22Rv1 (cell line): ENCODE measurements around the gene EIF1.

Experiments used
- H3K27ac ChIP-seq: fragments of 450-650 bp; 2 replicates; pipeline ENCODE4 v1.5.1; 2017
- ZFX ChIP-seq: fragments of 450-650 bp; IDR thresholded peaks from 2 replicates; pipeline ENCODE4 v1.6.1; 2017; ENCODE audit warnings: antibody characterized with exemption, borderline replicate concordance
- TF ChIP-seq, protein P1 (sequence below): fragments of 450-650 bp; IDR thresholded peaks from 2 replicates; pipeline ENCODE4 v1.5.1; 2017; ENCODE audit warnings: mild to moderate bottlenecking

Gene EIF1

DNA sequence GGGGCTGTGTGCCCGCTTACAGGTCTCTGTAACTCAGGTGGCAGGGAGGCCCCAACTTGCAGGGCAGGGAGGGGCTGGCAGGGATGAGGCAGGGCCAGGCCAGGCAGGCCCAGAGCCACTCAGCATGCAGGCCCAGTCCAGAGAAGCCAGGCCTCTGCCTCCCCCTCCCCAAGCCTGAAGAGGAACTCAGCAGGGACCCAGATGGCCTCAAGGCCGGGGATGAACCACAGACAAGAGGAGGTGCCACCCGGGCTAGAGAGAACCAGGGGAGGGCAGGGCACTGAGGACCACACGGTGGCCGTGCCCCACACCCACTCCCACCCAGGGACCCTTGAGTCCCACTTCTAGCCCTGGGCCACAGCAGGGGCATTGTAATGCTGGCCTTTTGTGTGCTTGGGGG, 29.8 kb upstream of the EIF1 start:
- no peak for TF ChIP-seq ZFX
- TF ChIP-seq, protein P1, sequence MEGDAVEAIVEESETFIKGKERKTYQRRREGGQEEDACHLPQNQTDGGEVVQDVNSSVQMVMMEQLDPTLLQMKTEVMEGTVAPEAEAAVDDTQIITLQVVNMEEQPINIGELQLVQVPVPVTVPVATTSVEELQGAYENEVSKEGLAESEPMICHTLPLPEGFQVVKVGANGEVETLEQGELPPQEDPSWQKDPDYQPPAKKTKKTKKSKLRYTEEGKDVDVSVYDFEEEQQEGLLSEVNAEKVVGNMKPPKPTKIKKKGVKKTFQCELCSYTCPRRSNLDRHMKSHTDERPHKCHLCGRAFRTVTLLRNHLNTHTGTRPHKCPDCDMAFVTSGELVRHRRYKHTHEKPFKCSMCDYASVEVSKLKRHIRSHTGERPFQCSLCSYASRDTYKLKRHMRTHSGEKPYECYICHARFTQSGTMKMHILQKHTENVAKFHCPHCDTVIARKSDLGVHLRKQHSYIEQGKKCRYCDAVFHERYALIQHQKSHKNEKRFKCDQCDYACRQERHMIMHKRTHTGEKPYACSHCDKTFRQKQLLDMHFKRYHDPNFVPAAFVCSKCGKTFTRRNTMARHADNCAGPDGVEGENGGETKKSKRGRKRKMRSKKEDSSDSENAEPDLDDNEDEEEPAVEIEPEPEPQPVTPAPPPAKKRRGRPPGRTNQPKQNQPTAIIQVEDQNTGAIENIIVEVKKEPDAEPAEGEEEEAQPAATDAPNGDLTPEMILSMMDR: no peak
- H3K27ac ChIP-seq: no peak overlapping the region

DNA sequence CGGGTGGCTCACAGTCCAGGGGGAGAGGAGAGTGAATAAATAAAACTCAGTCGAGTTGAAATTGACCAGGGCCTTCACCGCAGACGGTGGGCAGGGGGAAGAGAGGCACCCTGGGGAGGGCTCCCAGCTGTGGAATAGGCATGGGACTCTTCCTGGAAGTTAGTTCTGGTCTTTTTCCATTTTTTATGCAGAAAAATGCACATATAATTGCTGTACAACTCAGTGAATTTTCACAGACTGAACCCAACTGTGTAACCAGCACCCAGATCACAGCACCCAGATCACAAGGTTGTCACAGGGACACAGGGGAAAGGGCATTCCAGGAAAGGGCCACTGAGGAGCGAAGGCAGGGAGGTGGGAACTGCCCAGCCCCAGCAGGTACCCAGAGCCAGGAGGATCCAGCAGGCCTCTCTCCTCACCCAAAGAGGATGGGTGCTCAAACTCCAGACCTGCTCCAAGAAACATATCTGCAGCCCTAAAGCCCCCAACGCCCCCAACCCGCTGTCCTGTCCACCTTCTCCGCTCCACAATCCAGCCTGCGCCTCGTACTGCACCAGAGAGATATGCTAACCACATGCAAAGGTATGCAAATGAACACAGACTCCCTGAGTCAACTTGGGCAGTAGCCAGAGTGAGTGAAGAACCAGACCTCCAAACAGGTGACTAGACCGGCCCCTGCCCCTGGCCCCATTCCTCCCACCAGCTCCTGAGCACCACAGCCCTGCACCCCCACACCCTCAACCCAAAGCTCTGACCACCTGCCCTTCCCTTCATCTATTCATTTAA, 29.1 kb upstream of the EIF1 start:
- TF ChIP-seq, protein P1: no peak
- no peak overlapping the region for H3K27ac ChIP-seq

DNA sequence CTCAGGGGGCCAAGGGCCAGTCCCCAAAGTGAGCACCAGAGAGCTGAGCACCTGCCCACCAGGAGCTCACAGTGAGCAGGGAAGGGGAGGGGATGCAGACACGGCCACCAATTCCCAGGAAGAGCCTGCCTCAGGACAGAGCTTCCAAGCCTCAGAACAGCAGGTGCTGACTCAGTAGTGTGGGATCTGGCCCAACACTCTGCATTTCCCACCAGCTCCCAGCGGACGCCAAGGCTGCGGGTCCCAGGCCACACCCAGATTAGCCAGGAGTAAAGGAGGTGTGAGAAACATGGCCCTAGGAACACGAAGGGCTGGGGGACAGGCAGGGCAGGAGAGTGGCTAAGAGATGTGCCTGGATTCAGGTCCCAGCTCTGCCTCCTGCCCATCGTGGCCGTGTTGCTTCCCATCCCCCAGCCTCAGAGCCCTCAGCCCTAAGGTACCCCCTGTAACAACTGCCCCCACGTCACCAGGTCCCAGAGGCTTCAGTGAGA, 28.4 kb upstream of the EIF1 start:
- TF ChIP-seq ZFX: no peak
- TF ChIP-seq, protein P1: no peak
- H3K27ac ChIP-seq: no peak overlapping the region

DNA sequence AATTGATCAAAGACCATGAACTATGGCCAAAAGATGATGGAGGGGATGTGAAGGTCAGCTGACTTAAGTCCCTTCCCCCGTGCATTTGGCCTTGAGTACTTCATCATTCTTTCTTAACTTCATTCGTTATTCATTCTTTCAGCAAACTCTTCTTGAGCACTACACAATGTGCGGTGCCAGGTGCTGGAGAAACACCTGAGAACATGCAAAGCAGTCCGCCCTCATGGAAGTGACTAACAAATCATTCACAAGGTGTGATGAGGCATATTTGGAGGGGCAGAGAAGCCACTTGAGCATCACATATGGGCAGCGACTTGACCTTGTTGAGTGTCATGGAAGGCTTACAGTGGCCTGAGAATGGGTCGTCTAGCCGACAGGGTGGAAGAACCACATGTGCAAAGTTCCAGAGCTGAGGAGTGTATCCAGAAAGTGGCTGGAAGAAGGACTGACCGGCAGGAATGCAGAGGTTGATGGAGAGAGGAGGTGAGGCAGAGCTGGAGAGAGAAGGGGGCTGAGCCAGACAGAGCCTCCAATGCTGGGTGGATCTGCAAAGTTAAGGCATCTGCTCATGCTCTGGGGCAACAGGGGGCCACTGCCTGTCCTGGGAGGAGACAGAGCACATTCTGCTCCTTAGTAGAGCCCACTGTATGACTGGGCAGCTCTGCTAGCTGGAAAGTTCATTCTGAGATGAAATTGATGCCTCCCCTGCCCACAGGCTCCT, 25.1 kb upstream of the EIF1 start:
- H3K27ac ChIP-seq: no peak overlapping the region
- TF ChIP-seq, protein P1: no peak

DNA sequence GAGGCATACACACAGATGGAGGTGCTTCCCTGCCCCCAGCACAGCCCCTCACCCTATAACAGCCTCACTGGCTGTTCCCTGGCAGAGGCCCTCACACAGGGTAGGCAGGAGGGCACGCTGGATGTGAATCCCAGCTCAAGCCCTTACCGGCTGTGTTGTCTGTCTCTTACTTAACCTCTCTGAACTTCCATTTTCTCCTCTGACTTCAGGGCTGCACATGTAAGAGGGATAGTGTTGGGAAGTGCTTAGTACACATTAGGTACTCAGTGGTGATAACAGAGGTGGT, 24.6 kb upstream of the EIF1 start:
- H3K27ac ChIP-seq: no peak overlapping the region
- TF ChIP-seq, protein P1: no peak
- TF ChIP-seq ZFX: no peak

DNA sequence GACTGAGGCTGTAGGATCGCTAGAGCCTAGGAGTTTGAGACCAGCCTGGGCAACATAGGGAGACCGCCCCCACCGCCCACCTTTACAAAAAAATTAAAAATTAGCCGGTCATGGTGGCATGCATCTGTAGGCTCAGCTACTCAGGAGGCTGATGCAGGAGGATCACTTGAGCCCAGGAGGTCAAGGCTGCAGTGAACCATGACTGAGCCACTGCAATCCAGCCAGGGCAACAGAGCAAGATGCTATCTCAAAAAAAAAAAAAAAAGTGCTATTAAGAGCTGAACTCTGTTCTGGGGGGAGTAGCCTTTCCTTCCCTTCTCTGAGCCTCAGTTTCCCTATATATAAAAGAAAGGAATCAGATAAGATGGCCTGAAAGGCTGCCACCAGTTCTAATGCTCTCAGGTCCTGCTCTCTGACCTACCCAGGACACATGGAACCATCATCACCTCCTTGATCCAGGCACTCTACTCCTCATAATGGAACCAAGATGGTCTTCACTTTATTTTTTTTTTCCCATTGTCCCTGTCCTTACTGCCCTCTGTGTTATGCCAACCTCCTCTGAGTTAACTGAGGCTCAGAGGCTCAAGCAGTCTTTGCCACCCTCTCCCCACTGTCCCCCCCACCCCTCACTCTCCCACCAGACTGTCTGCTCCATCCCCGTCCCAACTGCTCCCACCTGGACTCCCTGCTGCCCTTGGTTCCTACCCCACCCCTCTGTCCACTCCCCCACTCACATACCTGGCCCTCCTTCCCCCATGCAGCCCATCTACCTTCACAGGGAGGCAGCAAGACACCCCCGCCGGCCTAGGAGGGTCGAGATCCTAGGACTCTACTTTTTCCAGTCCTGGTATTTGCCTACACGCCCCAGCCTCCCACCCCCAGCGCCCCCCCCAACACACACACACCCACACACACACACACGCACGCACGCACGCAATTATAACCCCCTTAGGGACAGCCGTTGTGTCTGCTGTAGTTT, 23.8 kb upstream of the EIF1 start:
- H3K27ac ChIP-seq: no peak overlapping the region; the same call in 1 of the 2 replicates
- TF ChIP-seq, protein P1: no peak
- no peak for TF ChIP-seq ZFX
